RWPE2 (cell line): ENCODE data around the gene ZNF813.
A peak's percentile ranks its signal among the peaks of the same experiment; 100 is the strongest.

Experiments used
- ATAC-seq: fragments of 200-7000 bp; cut with Tn5 transposase; 3 replicates; pipeline ENCODE4 v1.9.1; 2021; ENCODE audit warnings: low read depth
- DNase-seq: peaks from one replicate; pipeline ENCODE4 v3.0.0-alpha.2; 2020; ENCODE audit warnings: low spot score
- H3K27ac ChIP-seq: fragments of 450-650 bp; 2 replicates; pipeline ENCODE4 v1.5.1; 2017; ENCODE audit warnings: mild to moderate bottlenecking; ENCODE audit not compliant: poor library complexity, severe bottlenecking
- H3K27me3 ChIP-seq: fragments of 250-450 bp; sonication (Bioruptor Pico); 2 replicates; pipeline ENCODE4 v1.5.1; 2021; ENCODE audit warnings: mild to moderate bottlenecking, moderate library complexity; ENCODE audit not compliant: insufficient read depth, poor library complexity, severe bottlenecking
- H3K36me3 ChIP-seq: fragments of 250-450 bp; sonication (Bioruptor Pico); 2 replicates; pipeline ENCODE4 v1.5.1; 2020; ENCODE audit warnings: low read depth, mild to moderate bottlenecking, moderate library complexity
- H3K4me1 ChIP-seq: fragments of 250-450 bp; sonication (Bioruptor Pico); 2 replicates; pipeline ENCODE4 v1.5.1; 2021; ENCODE audit warnings: mild to moderate bottlenecking, moderate library complexity; ENCODE audit not compliant: insufficient read depth, poor library complexity, severe bottlenecking
- H3K4me3 ChIP-seq: fragments of 250-450 bp; sonication (Bioruptor Pico); 2 replicates; pipeline ENCODE4 v1.5.1; 2021; ENCODE audit warnings: mild to moderate bottlenecking, moderate library complexity; ENCODE audit not compliant: severe bottlenecking
- H3K9me3 ChIP-seq: fragments of 250-450 bp; sonication (Bioruptor Pico); 2 replicates; pipeline ENCODE4 v1.5.1; 2021; ENCODE audit warnings: mild to moderate bottlenecking, moderate library complexity; ENCODE audit not compliant: severe bottlenecking
- TF ChIP-seq, protein P1 (sequence below): fragments of 450-650 bp; IDR thresholded peaks from one replicate; pipeline ENCODE4 v1.5.1; 2017; ENCODE audit warnings: mild to moderate bottlenecking, moderate library complexity; ENCODE audit not compliant: poor library complexity, severe bottlenecking

Gene ZNF813

DNA sequence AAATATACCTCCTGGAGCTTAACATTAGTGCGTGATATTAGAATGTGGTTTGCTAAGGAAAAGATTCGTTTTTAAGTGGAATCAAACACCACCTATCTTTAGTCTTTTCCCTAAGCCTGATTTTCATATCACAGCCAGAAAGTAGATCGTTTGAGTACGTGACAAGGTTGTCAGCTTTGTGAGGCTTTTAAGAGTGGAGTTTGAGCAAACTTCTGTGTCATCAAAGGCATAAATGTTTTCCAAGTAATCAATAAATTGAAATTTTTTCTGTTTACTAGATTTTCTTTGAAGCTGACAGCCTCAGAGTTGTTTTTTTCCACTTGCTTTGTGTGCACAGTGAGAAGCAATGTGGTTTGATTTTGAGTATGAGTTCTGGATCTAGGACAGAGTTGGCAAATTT lies 63.9 kb downstream of the ZNF813 start:
- no peaks in the 10 kb centered on the region for H3K27me3 ChIP-seq
- H3K4me3 ChIP-seq, result no peak overlapping the region
- TF ChIP-seq, protein P1, sequence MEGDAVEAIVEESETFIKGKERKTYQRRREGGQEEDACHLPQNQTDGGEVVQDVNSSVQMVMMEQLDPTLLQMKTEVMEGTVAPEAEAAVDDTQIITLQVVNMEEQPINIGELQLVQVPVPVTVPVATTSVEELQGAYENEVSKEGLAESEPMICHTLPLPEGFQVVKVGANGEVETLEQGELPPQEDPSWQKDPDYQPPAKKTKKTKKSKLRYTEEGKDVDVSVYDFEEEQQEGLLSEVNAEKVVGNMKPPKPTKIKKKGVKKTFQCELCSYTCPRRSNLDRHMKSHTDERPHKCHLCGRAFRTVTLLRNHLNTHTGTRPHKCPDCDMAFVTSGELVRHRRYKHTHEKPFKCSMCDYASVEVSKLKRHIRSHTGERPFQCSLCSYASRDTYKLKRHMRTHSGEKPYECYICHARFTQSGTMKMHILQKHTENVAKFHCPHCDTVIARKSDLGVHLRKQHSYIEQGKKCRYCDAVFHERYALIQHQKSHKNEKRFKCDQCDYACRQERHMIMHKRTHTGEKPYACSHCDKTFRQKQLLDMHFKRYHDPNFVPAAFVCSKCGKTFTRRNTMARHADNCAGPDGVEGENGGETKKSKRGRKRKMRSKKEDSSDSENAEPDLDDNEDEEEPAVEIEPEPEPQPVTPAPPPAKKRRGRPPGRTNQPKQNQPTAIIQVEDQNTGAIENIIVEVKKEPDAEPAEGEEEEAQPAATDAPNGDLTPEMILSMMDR, result no peak
- ATAC-seq, result no peak
- H3K9me3 ChIP-seq, result no peaks in the 10 kb centered on the region
- no peak for DNase-seq
- H3K4me1 ChIP-seq, result no peaks in the 10 kb centered on the region
- no peak overlapping the region for H3K27ac ChIP-seq
- peaks cover 10% of the 10 kb centered on the region; the same call in 1 of the 2 replicates for H3K36me3 ChIP-seq

DNA sequence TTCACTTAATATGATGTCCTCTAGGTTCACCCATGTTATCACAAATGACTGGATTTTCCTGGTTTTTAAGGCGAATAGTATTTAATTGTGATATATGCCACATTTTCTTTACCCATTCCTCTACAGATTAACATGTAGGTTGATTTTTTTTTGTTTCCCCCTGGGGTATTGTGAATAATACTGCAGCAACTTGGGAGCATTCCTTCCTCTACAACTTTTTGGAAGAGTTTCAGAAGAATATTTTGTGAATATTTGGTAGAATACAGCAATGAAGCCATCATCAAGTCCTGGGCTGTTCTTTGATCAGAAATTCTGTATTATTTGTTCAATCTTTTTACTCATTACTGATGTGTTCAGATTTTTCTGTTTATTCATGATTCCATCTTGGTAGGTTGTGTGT lies 64.8 kb downstream of the ZNF813 start:
- no peak overlapping the region for H3K27ac ChIP-seq
- H3K36me3 ChIP-seq, result peaks cover 10% of the 10 kb centered on the region; the same call in 1 of the 2 replicates
- H3K9me3 ChIP-seq, result no peaks in the 10 kb centered on the region
- H3K4me1 ChIP-seq, result no peaks in the 10 kb centered on the region
- ATAC-seq (no peak), DNase-seq (no peak)
- H3K27me3 ChIP-seq, result no peaks in the 10 kb centered on the region
- TF ChIP-seq, protein P1, result no peak
- no peak overlapping the region for H3K4me3 ChIP-seq

DNA sequence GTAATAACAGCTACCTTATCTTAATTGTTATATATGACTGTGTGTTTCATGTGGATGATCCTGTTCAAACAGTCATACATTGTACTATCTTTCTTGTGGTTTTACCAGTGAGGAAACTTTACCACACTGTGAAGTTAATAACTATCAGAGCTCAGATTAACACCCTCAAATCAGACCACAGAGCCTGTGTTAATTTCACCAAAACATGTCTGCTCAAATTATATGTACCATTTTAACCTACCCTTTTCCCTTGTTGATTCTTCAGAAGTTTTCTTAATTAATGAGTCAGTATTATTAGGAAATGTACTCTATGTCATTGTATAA lies 68.7 kb downstream of the ZNF813 start:
- DNase-seq (no peak), ATAC-seq (no peak)
- Histone ChIP-seq H3K4me1 (no peaks in the 10 kb centered on the region), H3K4me3 (no peak overlapping the region), H3K27me3 (no peaks in the 10 kb centered on the region), H3K27ac (no peak overlapping the region), H3K9me3 (no peaks in the 10 kb centered on the region), H3K36me3 (peaks cover 14% of the 10 kb centered on the region)
- TF ChIP-seq, protein P1, result no peak

DNA sequence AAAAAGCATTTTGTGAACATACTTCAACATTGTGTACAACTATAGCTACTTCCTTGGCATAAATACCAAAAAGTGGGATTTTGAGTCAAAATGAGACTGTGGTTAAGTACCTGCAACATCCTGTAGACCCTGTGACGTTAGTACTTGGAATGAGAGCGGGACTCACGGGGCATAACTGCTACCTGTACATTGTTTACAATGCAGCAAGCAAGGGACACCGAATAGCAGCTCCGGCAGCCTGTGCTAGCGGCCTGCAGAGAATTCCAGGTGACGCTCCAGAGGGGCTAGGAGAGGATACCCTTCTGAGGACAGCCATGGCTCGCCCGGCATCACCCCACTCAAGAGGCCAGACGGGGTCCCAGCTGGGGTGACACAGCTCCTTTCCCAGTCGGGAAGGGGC lies 69.6 kb downstream of the ZNF813 start:
- DNase-seq, result no peak
- H3K27ac ChIP-seq, result peak overlapping the region; percentile 24
- H3K4me3 ChIP-seq, result peak overlapping the region; percentile 55
- H3K27me3 ChIP-seq, result no peaks in the 10 kb centered on the region
- H3K4me1 ChIP-seq, result peaks cover 2% of the 10 kb centered on the region
- no peaks in the 10 kb centered on the region for H3K9me3 ChIP-seq
- no peak; the same call in 2 of the 3 replicates for ATAC-seq
- peaks cover 18% of the 10 kb centered on the region for H3K36me3 ChIP-seq
- TF ChIP-seq, protein P1, result no peak

DNA sequence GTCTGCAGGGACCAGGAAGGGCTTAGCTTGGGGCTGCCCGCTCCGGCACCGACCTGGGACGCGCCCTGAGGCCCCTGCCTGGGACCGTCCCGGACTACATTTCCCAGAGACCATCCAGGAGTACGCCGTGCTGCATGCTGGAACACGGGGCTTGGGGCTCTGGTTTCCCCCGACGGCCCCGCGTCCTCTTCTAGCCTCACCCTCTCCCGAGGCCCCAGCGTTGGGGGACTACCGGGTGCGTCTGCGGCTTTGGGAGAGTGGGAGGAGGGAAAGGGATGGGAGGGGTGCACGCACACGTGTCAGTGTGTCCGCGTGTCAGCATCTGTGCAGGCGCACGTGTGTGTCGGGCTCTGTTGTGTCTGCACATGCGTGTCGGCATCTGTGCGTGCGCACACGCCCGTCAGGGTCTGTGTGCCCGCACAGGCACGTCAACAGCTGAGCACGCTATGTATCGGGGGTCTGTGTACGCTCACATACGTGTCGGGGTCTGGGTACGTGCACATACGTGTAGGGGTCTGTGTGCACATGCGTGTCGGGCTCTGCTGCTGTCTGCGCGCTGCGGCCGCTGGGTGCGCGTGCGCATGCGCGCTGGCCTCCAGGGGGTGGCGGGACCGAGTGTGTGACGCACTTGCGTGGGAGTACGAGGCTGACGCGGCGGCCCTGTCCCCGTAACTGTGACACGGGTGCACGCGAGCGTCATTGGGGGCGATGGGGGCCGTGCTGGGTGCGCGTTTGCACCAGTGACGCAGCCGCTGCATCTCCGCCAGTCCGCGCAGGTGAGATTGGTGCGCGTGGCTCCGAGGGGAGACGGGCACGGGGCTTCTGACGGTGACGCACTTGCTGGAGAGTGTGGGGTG lies 70.2 kb downstream of the ZNF813 start, which contains the start of gene ZNF331:
ZNF331 (plus strand) TSS at position 625 of the 857 bp plus-strand sequence. CDS start 31,232 bp downstream, outside the sequence.
- no peaks in the 10 kb centered on the region for H3K9me3 ChIP-seq
- H3K36me3 ChIP-seq, result peaks cover 22% of the 10 kb centered on the region
- H3K4me1 ChIP-seq, result peaks cover 5% of the 10 kb centered on the region
- DNase-seq, result peak; percentile 74
- no peaks in the 10 kb centered on the region for H3K27me3 ChIP-seq
- H3K27ac ChIP-seq, result peak within 1 kb of the TSS; percentile 24
- peak; percentile 79 for ATAC-seq
- TF ChIP-seq, protein P1, result no peak
- peak within 1 kb of the TSS; percentile 55 for H3K4me3 ChIP-seq
